Large intestine (tissue), 3 donors: ENCODE data around the gene NECAB2. TPM values are rescaled to one million over a fixed set of nuclear protein-coding genes. Genes with fewer than 3 reads are reported as not detected.

ENCODE experiments used
- DNase-seq, 2 donors: peaks; one replicate each; pipeline versions ENCODE4 v3.0.0 to v3.0.0-alpha.2; 2013
- H3K27ac ChIP-seq: one replicate; pipeline ENCODE4 v1.5.1; 2013; ENCODE audit warnings: low read length
- H3K27me3 ChIP-seq: 2 replicates; pipeline ENCODE4 v1.6.1; 2013; ENCODE audit warnings: low read length; ENCODE audit not compliant: control insufficient read depth, insufficient read depth
- H3K36me3 ChIP-seq: 2 replicates; pipeline ENCODE4 v1.6.1; 2013; ENCODE audit warnings: low read length; ENCODE audit not compliant: control insufficient read depth, insufficient read depth
- H3K4me1 ChIP-seq: one replicate; pipeline ENCODE4 v1.6.1; 2013; ENCODE audit warnings: low read length; ENCODE audit not compliant: control insufficient read depth, insufficient read depth
- H3K4me3 ChIP-seq: one replicate; pipeline ENCODE4 v1.5.1; 2013; ENCODE audit warnings: low read length
- H3K9me3 ChIP-seq: one replicate; pipeline ENCODE4 v1.6.1; 2013; ENCODE audit warnings: mild to moderate bottlenecking, low read depth, low read length, moderate library complexity; ENCODE audit not compliant: control insufficient read depth
- WGBS: methylation state at CpG from one replicate; pipeline ENCODE4 v1.1.5; 2013; ENCODE audit warnings: low lambda C conversion rate; ENCODE audit not compliant: insufficient coverage; 5-methylcytosine and 5-hydroxymethylcytosine counted together
- polyA plus RNA-seq: library from polyadenylated mRNA; unstranded; fragments of 120-200 nt; gene quantifications from one replicate; pipeline ENCODE4 v1.2.1, GENCODE V29; 2013

NECAB2 gene
- polyA plus RNA-seq, 1 donor = 6.6 TPM

- no peak for DNase-seq
- Histone ChIP-seq H3K27me3 (no peaks in the 10 kb centered on the region), H3K4me3 (no peak overlapping the region), H3K36me3 (no peaks in the 10 kb centered on the region), H3K27ac (no peak overlapping the region), H3K4me1 (no peaks in the 10 kb centered on the region), H3K9me3 (peaks cover 6% of the 10 kb centered on the region)
- WGBS = no CpG with 5 or more reads among the region's 6 CpGs
Measured at GRCh38 chr16:83977056-83977815, 9.2 kb downstream of the NECAB2 start.

GRCh38 chr16:83978401-83978904 lies 10.4 kb downstream of the NECAB2 start:
- WGBS = no CpG with 5 or more reads among the region's 5 CpGs
- no peak for DNase-seq
- Histone ChIP-seq H3K27me3 (no peaks in the 10 kb centered on the region), H3K4me1 (no peaks in the 10 kb centered on the region), H3K36me3 (no peaks in the 10 kb centered on the region), H3K27ac (no peak overlapping the region), H3K9me3 (peaks cover 6% of the 10 kb centered on the region), H3K4me3 (no peak overlapping the region)

- DNase-seq = no peak
- Histone ChIP-seq H3K36me3 (no peaks in the 10 kb centered on the region), H3K27me3 (no peaks in the 10 kb centered on the region), H3K27ac (no peak overlapping the region), H3K4me1 (no peaks in the 10 kb centered on the region), H3K9me3 (peaks cover 6% of the 10 kb centered on the region), H3K4me3 (no peak overlapping the region)
- WGBS = no CpG with 5 or more reads among the region's 7 CpGs
Measured at GRCh38 chr16:83979441-83979840, 11.4 kb downstream of the NECAB2 start.

GRCh38 chr16:83980794-83981193 lies 12.8 kb downstream of the NECAB2 start:
- H3K36me3 ChIP-seq = no peaks in the 10 kb centered on the region
- H3K9me3 ChIP-seq = peaks cover 6% of the 10 kb centered on the region
- H3K27ac ChIP-seq = no peak overlapping the region
- WGBS = no CpG with 5 or more reads among the region's 2 CpGs
- no peaks in the 10 kb centered on the region for H3K27me3 ChIP-seq
- no peak overlapping the region for H3K4me3 ChIP-seq
- H3K4me1 ChIP-seq = no peaks in the 10 kb centered on the region
- no peak for DNase-seq

- H3K4me3 ChIP-seq = no peak overlapping the region
- peaks cover 6% of the 10 kb centered on the region for H3K9me3 ChIP-seq
- no CpG with 5 or more reads among the region's 8 CpGs for WGBS
- no peak overlapping the region for H3K27ac ChIP-seq
- DNase-seq = no peak
- H3K36me3 ChIP-seq = no peaks in the 10 kb centered on the region
- no peaks in the 10 kb centered on the region for H3K4me1 ChIP-seq
- H3K27me3 ChIP-seq = peaks cover 3% of the 10 kb centered on the region
Measured at GRCh38 chr16:83981799-83982198, 13.8 kb downstream of the NECAB2 start.

GRCh38 chr16:83983491-83983890 lies 15.4 kb downstream of the NECAB2 start:
- no peaks in the 10 kb centered on the region for H3K4me1 ChIP-seq
- no peaks in the 10 kb centered on the region for H3K36me3 ChIP-seq
- H3K4me3 ChIP-seq = no peak overlapping the region
- H3K27ac ChIP-seq = no peak overlapping the region
- peaks cover 2% of the 10 kb centered on the region for H3K9me3 ChIP-seq
- 67% methylated on average over 3 of the region's 4 CpGs for WGBS
- no peak for DNase-seq
- H3K27me3 ChIP-seq = peaks cover 3% of the 10 kb centered on the region

GRCh38 chr16:83989300-83989699 lies 21.3 kb downstream of the NECAB2 start:
- Histone ChIP-seq H3K4me3 (no peak overlapping the region), H3K9me3 (no peaks in the 10 kb centered on the region), H3K4me1 (no peaks in the 10 kb centered on the region), H3K36me3 (no peaks in the 10 kb centered on the region), H3K27ac (no peak overlapping the region), H3K27me3 (peaks cover 17% of the 10 kb centered on the region)
- WGBS = no CpG with 5 or more reads among the region's 8 CpGs
- no peak for DNase-seq

- H3K27me3 ChIP-seq = peaks cover 17% of the 10 kb centered on the region
- H3K9me3 ChIP-seq = no peaks in the 10 kb centered on the region
- no CpG with 5 or more reads among the region's 11 CpGs for WGBS
- no peak overlapping the region for H3K27ac ChIP-seq
- no peak for DNase-seq
- H3K4me3 ChIP-seq = no peak overlapping the region
- no peaks in the 10 kb centered on the region for H3K36me3 ChIP-seq
- H3K4me1 ChIP-seq = no peaks in the 10 kb centered on the region
Measured at GRCh38 chr16:83990492-83990891, 22.4 kb downstream of the NECAB2 start.

- H3K27me3 ChIP-seq = peaks cover 22% of the 10 kb centered on the region
- DNase-seq = no peak
- no CpG with 5 or more reads among the region's 6 CpGs for WGBS
- no peaks in the 10 kb centered on the region for H3K36me3 ChIP-seq
- no peak overlapping the region for H3K27ac ChIP-seq
- no peaks in the 10 kb centered on the region for H3K4me1 ChIP-seq
- no peaks in the 10 kb centered on the region for H3K9me3 ChIP-seq
- no peak overlapping the region for H3K4me3 ChIP-seq
Measured at GRCh38 chr16:83992624-83993023, 24.6 kb downstream of the NECAB2 start.

GRCh38 chr16:83994087-83994486 lies 26.0 kb downstream of the NECAB2 start:
- Histone ChIP-seq H3K9me3 (no peaks in the 10 kb centered on the region), H3K36me3 (no peaks in the 10 kb centered on the region), H3K27me3 (peaks cover 17% of the 10 kb centered on the region), H3K27ac (no peak overlapping the region), H3K4me3 (no peak overlapping the region), H3K4me1 (no peaks in the 10 kb centered on the region)
- no peak for DNase-seq
- WGBS = no CpG with 5 or more reads among the region's 8 CpGs

GRCh38 chr16:83994703-83995102 lies 26.7 kb downstream of the NECAB2 start:
- no peaks in the 10 kb centered on the region for H3K9me3 ChIP-seq
- H3K36me3 ChIP-seq = no peaks in the 10 kb centered on the region
- H3K4me3 ChIP-seq = no peak overlapping the region
- peaks cover 14% of the 10 kb centered on the region for H3K27me3 ChIP-seq
- H3K27ac ChIP-seq = no peak overlapping the region
- DNase-seq = no peak
- H3K4me1 ChIP-seq = no peaks in the 10 kb centered on the region
- WGBS = no CpG with 5 or more reads among the region's 13 CpGs
